A673 (cell line): Measurements from ENCODE around the gene SHQ1.

Source experiments
- EZH2 ChIP-seq: fragments of 200-600 bp; sonication (generic); IDR thresholded peaks from 2 replicates; pipeline ENCODE4 v1.6.1; 2017; ENCODE audit warnings: borderline replicate concordance, low read depth, mild to moderate bottlenecking, mixed read lengths, antibody characterized with exemption, low read length; ENCODE audit not compliant: poor library complexity, severe bottlenecking
- TF ChIP-seq, protein P1 (sequence below): fragments of 300-800, 200-600 bp; sonication (generic); conservative IDR thresholded peaks from 2 replicates; pipeline ENCODE4 v1.5.1; 2017; ENCODE audit warnings: low read depth, mild to moderate bottlenecking, antibody characterized with exemption, low read length, moderate library complexity, mixed read lengths

GRCh38 chr3:72750405-72750965 lies 97.8 kb downstream of the SHQ1 start:
- TF ChIP-seq, protein P1, sequence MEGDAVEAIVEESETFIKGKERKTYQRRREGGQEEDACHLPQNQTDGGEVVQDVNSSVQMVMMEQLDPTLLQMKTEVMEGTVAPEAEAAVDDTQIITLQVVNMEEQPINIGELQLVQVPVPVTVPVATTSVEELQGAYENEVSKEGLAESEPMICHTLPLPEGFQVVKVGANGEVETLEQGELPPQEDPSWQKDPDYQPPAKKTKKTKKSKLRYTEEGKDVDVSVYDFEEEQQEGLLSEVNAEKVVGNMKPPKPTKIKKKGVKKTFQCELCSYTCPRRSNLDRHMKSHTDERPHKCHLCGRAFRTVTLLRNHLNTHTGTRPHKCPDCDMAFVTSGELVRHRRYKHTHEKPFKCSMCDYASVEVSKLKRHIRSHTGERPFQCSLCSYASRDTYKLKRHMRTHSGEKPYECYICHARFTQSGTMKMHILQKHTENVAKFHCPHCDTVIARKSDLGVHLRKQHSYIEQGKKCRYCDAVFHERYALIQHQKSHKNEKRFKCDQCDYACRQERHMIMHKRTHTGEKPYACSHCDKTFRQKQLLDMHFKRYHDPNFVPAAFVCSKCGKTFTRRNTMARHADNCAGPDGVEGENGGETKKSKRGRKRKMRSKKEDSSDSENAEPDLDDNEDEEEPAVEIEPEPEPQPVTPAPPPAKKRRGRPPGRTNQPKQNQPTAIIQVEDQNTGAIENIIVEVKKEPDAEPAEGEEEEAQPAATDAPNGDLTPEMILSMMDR = no peak
- TF ChIP-seq EZH2 = no peak
